Neural cell (in vitro differentiated cells): ENCODE data around the gene ENG.
A peak's percentile ranks its signal among the peaks of the same experiment; 100 is the strongest.

Experiments used
- EP300 ChIP-seq: fragments of 450-650 bp; conservative IDR thresholded peaks from 2 replicates; pipeline ENCODE4 v1.6.1; 2014; ENCODE audit warnings: antibody characterized with exemption, mild to moderate bottlenecking, moderate library complexity; ENCODE audit not compliant: poor library complexity, severe bottlenecking
- EZH2 ChIP-seq: fragments of 200-600, 300-800 bp; shearing (Covaris generic), sonication (generic); IDR thresholded peaks from 2 replicates; pipeline ENCODE4 v1.6.1; 2014; ENCODE audit warnings: antibody characterized with exemption, low read length, borderline replicate concordance, mild to moderate bottlenecking; ENCODE audit not compliant: insufficient read depth, poor library complexity, severe bottlenecking
- MXI1 ChIP-seq: fragments of 450-650 bp; conservative IDR thresholded peaks from 2 replicates; pipeline ENCODE4 v1.6.1; 2014; ENCODE audit warnings: antibody characterized with exemption, mild to moderate bottlenecking; ENCODE audit not compliant: poor library complexity, severe bottlenecking
- POLR2AphosphoS5 ChIP-seq: IDR thresholded peaks from 2 replicates; pipeline ENCODE4 v1.6.1; 2012
- RAD21 ChIP-seq: fragments of 450-650 bp; conservative IDR thresholded peaks from 2 replicates; pipeline ENCODE4 v1.6.1; 2014; ENCODE audit warnings: antibody characterized with exemption, mild to moderate bottlenecking, moderate library complexity
- SMC3 ChIP-seq: fragments of 450-650 bp; conservative IDR thresholded peaks from 2 replicates; pipeline ENCODE4 v1.6.1; 2014; ENCODE audit warnings: antibody characterized with exemption, mild to moderate bottlenecking, moderate library complexity; ENCODE audit not compliant: poor library complexity
- TAF1 ChIP-seq: IDR thresholded peaks from 2 replicates; pipeline ENCODE4 v1.6.1; 2012; ENCODE audit warnings: low read depth
- TF ChIP-seq, protein P1 (sequence below): fragments of 450-650 bp; IDR thresholded peaks from 2 replicates; pipeline ENCODE4 v1.5.1; 2014; ENCODE audit warnings: antibody characterized with exemption, mild to moderate bottlenecking, moderate library complexity; ENCODE audit not compliant: poor library complexity, severe bottlenecking
- TF ChIP-seq, protein P2 (sequence below): IDR thresholded peaks from 2 replicates; pipeline ENCODE4 v1.6.1; 2012; ENCODE audit warnings: borderline replicate concordance

DNA sequence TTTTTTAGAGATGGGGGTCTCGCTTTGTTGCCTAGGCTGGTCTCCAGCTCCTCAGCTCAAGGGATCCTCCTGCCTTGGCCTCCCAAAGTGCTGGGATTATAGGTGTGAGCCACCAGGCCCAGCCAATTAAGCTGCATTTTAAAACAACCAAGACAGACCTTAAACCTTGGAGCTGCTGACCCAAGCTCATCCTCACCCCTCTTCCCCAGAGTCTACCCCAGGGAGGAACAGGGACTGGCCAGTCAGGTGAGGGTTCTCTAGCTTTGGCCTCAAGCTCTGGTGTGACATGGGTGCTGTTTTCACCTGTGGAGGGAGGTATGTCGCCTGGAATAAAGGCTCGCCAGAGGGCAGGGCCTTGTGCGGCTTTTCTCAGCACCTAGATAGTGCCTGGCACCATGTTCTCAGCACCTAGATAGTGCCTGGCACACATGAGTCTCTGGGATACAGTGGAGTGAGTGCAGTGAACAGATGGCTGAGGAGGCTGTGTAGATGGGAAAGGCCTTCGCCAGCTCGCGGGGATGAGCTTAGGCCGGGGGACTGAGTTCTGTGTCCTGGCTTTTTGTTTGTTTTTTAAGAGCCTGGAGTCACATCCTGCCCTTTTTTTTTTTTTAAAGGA is 61.3 kb downstream of the ENG start:
- TF ChIP-seq, protein P1, sequence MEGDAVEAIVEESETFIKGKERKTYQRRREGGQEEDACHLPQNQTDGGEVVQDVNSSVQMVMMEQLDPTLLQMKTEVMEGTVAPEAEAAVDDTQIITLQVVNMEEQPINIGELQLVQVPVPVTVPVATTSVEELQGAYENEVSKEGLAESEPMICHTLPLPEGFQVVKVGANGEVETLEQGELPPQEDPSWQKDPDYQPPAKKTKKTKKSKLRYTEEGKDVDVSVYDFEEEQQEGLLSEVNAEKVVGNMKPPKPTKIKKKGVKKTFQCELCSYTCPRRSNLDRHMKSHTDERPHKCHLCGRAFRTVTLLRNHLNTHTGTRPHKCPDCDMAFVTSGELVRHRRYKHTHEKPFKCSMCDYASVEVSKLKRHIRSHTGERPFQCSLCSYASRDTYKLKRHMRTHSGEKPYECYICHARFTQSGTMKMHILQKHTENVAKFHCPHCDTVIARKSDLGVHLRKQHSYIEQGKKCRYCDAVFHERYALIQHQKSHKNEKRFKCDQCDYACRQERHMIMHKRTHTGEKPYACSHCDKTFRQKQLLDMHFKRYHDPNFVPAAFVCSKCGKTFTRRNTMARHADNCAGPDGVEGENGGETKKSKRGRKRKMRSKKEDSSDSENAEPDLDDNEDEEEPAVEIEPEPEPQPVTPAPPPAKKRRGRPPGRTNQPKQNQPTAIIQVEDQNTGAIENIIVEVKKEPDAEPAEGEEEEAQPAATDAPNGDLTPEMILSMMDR: no peak
- TF ChIP-seq EP300 (no peak), SMC3 (no peak), EZH2 (no peak), POLR2AphosphoS5 (peak; percentile 37), RAD21 (no peak), TAF1 (no peak), MXI1 (no peak)
- TF ChIP-seq, protein P2, sequence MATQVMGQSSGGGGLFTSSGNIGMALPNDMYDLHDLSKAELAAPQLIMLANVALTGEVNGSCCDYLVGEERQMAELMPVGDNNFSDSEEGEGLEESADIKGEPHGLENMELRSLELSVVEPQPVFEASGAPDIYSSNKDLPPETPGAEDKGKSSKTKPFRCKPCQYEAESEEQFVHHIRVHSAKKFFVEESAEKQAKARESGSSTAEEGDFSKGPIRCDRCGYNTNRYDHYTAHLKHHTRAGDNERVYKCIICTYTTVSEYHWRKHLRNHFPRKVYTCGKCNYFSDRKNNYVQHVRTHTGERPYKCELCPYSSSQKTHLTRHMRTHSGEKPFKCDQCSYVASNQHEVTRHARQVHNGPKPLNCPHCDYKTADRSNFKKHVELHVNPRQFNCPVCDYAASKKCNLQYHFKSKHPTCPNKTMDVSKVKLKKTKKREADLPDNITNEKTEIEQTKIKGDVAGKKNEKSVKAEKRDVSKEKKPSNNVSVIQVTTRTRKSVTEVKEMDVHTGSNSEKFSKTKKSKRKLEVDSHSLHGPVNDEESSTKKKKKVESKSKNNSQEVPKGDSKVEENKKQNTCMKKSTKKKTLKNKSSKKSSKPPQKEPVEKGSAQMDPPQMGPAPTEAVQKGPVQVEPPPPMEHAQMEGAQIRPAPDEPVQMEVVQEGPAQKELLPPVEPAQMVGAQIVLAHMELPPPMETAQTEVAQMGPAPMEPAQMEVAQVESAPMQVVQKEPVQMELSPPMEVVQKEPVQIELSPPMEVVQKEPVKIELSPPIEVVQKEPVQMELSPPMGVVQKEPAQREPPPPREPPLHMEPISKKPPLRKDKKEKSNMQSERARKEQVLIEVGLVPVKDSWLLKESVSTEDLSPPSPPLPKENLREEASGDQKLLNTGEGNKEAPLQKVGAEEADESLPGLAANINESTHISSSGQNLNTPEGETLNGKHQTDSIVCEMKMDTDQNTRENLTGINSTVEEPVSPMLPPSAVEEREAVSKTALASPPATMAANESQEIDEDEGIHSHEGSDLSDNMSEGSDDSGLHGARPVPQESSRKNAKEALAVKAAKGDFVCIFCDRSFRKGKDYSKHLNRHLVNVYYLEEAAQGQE: no peak
